GM19455 (cell line): ENCODE results near the gene DSE.

Experiments used
- ATAC-seq: cut with Tn5 transposase; IDR thresholded peaks from one replicate; pipeline ENCODE4 v1.9.1; 2021; ENCODE audit not compliant: unreplicated experiment

Gene DSE

GRCh38 chr6:116359131-116359530 is 11.6 kb upstream of the DSE start:
- no peak for ATAC-seq

GRCh38 chr6:116359835-116360234 is 10.9 kb upstream of the DSE start:
- no peak for ATAC-seq

DNA sequence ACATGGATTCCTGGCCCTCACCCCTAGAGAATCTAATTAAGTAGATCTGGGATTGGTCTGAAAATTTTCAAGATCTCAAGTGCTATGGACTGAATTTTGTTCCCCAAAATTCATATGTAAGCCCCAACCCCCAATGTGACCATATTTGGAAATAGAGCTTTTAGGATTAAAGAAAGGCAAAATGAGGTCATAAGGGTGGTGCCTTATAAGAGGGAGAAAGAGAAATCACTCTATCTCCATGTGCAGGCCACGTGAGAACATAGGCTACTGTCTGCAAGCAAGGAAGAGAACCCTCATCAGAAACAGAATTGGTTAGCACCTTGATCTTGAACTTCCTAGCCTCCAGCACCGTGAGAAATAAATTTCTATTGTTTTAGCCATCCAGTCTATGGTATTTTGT is 8.5 kb upstream of the DSE start:
- no peak for ATAC-seq

GRCh38 chr6:116363759-116364158 is 7.0 kb upstream of the DSE start:
- ATAC-seq = no peak

DNA sequence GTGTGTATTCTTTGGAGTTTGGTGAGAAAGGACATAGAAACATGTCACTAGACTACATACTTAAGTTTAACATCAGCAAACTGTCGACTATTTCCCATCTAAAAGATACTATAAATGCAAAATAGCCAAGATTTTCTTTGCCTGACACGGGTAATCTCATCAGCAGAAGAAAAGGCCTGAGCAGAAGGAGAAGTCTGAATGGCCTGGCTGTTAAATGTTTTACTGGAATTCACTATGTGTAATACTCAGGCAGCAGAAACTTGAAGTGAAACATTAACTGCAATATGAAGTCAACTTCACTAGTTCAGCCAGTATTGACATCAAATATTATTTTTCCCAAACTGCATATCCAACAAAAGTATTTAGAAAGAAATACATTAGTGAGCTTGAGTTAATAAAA is 6.4 kb upstream of the DSE start:
- ATAC-seq = no peak

DNA sequence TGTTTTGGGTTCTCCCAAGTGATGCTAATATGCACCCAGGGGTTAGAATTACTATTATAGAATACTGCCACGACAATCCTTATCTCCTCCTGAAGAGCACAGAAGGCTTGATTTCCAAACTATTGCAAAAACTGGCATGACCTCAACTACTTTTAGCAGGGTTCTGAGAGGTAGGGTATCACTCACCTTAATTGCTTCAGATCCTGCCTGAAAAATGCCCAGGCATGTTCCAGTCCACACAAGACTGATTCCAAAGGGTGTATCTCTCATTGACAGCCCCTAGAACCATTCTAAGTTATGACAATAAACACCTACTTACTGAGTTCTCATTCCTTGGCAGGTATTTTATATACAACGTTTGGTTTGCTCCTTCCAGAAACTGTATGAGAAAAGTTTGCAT is 5.0 kb upstream of the DSE start:
- ATAC-seq = no peak

- no peak for ATAC-seq
These were observed 3.9 kb upstream of the DSE start for GRCh38 chr6:116366740-116367275.

DNA sequence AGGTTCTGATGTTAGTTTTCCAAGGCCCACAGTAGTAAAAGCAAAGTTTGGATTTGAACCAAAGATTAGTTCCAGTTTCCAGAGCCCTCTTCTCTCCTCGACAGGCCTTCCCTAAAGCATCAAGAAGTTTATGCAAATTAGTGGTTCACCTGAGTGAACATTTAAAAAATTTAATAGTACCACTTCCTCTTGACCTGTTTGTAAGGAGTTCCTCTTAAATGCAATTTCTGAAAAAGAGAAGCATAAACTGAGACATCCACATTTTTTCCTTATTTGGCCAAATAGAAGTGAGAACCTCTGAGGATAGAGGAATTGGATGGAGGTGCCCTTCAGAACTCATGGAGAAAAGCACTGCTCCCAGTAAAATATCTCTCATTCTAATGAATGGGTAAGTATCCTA is 1.2 kb upstream of the DSE start:
- ATAC-seq = peak; percentile 35

GRCh38 chr6:116369964-116370759 is 585 bp upstream of the DSE start:
- ATAC-seq = peak; percentile 57

- ATAC-seq = peak; percentile 60
These were observed 572 bp downstream of the DSE start for GRCh38 chr6:116371120-116371917.

- ATAC-seq = no peak
These were observed 1.1 kb downstream of the DSE start for GRCh38 chr6:116371918-116372209.

DNA sequence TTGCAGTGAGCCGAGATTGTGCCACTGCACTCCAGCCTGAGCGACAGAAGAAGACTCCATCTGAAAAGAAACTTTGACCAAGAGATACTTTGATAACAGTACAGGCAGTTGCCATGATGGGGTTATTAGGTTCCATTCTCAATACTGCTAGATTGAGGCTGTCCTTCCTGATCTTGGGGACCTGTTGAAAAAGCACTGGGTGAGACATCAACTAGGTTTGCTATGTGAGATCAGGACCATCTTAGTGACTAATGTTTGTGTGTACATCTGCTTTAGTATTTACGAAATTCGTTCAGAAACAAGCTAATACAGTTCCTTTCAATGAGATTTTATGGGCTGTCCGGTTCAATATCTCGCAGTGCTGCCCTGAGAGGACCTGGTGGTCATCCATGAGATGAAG is 2.6 kb downstream of the DSE start:
- no peak for ATAC-seq

GRCh38 chr6:116373940-116374339 is 3.2 kb downstream of the DSE start:
- no peak for ATAC-seq

DNA sequence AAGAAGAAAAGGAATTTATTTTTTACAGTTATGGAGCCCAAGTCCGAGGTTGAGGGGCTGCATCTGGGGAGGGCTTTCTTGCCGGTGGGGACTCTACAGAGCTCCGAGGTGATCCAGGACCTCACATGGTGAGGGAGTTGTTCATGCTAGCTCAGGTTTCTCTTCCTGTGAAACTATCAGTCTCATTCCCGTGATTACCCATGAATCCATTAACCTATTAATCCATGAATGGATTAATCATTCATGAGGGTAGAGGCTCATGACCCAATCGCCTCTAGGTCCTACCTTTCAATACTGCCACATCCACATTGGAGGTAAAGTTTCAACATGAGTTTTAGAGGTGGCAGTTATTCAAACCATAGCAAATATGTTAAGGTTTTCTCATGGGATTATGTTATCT is 3.8 kb downstream of the DSE start:
- no peak for ATAC-seq

- no peak for ATAC-seq
These were observed 4.5 kb downstream of the DSE start for GRCh38 chr6:116375262-116375661.

DNA sequence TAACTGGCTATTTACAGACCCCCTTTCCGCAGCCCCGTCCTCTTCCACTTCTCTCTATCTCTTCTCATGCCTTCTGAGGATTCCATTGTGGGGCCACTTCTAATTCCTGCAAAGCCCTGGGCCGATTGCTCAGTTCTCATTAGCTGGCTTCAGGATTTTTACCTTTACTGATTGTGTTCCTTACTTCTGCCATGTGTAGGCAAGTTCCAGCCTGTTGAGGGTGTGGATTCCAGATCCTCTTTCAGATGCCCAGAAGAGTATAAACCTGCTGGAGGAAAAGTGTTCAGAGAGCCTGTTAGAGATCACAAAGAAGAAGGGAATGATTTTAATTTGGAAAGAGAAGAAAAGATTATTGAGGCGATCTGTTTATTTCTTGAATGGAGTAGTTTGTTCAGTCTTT is 5.4 kb downstream of the DSE start:
- no peak for ATAC-seq

GRCh38 chr6:116379764-116380163 is 9.0 kb downstream of the DSE start:
- ATAC-seq = no peak

- ATAC-seq = no peak
These were observed 9.6 kb downstream of the DSE start for GRCh38 chr6:116380346-116380745.

- no peak for ATAC-seq
These were observed 10.3 kb downstream of the DSE start for GRCh38 chr6:116381000-116381399.

DNA sequence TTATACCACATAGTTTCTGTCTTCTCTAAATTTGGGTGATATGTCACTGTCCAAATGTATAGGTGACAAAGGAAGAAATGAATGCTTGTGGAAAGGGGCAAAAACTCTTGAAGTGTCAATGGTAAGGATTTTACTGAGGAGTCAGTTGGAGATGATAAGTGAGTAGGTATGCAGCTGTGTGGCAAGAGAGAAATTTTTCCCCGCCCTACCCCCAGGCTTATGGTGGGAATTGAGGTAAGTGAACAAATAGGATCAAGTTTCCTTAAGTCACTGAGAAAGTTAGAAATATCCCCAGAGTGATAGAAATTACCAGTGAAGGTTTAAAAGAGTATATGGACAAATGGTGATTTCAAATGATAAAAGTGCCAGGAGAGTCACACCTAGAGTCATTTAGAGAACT is 11.8 kb downstream of the DSE start:
- no peak for ATAC-seq

- no peak for ATAC-seq
These were observed 14.1 kb downstream of the DSE start for GRCh38 chr6:116384727-116385458.

DNA sequence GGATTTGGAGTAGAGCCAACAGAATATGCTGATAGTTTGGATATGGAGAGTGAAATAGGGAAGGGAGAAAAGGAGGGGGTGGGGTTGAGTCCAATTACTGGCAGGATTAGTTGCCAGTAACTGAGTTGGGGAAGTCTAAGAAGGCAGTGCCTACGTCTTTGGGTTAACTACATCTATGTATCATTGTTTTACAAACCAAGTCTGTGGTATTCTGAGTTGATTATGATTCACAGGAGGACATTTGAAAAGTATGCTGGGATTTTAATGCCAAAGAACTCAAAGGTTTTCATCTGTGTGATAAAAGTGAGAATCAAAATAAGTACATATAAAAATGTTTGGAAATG is 14.7 kb downstream of the DSE start:
- ATAC-seq = no peak
